ENCODE measurements around the gene ZBTB22.
A peak's percentile ranks its signal among the peaks of the same experiment; 100 is the strongest.

ZBTB22 gene

DNA sequence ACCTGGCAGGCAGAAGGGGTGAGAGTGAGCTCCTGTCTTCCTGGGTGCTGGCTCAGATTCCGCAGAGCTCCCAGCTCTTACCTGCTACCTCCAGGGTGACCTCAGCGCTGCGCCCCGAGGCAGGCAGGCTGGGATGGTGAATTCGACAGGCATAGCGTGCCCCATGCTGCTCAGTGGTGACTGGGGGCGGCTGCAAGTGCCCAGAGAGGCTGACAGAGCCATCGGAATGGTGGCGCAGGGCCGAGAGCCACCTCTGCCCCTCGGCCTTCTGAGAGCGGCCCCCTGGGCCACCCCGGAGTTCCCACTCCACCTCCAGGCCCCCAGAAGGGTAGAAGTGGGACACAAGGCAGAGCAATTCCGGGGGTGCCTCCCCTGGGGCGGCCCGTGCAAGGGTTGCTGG, 13.3 kb downstream of the ZBTB22 start:
- H3K4me2 ChIP-seq = no peak overlapping the region
- H3K27ac ChIP-seq = no peak overlapping the region
- H3K9me3 ChIP-seq = no peaks in the 10 kb centered on the region
- peaks cover 37% of the 10 kb centered on the region for H3K4me1 ChIP-seq
- peaks cover 82% of the 10 kb centered on the region for H3K36me3 ChIP-seq
- TF ChIP-seq Cebpa-rat (IDR thresholded peaks at IDR 0.05) = no peak
- H3K4me3 ChIP-seq = no peak overlapping the region
- H4K20me1 ChIP-seq = peaks cover 53% of the 10 kb centered on the region
- H3K9ac ChIP-seq = no peak overlapping the region
- no peaks in the 10 kb centered on the region for H3K27me3 ChIP-seq

DNA sequence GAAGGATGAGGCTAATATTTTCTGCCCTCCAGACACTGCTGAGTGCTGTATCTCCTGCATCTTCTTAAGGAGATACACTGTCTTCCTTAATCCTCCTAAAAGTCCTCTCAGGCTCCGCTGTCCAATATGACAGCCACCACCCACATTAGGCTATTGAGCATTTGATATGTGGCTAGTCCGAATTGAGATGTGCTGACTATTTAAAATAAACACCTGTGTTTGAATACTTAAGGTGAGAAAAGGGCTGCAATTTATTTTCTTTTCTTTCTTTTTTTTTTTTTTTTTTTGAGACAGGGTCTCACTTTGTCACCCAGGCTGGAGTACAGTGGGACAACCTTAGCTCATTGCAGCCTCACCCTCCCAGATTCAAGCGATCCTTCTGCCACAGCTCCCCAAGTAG, 15.7 kb downstream of the ZBTB22 start:
- Histone ChIP-seq H3K4me2 (0 out of 2 replicates have a peak overlapping the region, but pooled peaks have one; percentile 96), H3K9ac (no peak overlapping the region), H3K4me3 (no peak overlapping the region), H3K4me1 (peaks cover 45% of the 10 kb centered on the region), H3K9me3 (no peaks in the 10 kb centered on the region), H3K27me3 (no peaks in the 10 kb centered on the region), H3K27ac (no peak overlapping the region), H3K36me3 (peaks cover 61% of the 10 kb centered on the region), H4K20me1 (peaks cover 38% of the 10 kb centered on the region)
- no peak for TF ChIP-seq Cebpa-rat (IDR thresholded peaks at IDR 0.05)

DNA sequence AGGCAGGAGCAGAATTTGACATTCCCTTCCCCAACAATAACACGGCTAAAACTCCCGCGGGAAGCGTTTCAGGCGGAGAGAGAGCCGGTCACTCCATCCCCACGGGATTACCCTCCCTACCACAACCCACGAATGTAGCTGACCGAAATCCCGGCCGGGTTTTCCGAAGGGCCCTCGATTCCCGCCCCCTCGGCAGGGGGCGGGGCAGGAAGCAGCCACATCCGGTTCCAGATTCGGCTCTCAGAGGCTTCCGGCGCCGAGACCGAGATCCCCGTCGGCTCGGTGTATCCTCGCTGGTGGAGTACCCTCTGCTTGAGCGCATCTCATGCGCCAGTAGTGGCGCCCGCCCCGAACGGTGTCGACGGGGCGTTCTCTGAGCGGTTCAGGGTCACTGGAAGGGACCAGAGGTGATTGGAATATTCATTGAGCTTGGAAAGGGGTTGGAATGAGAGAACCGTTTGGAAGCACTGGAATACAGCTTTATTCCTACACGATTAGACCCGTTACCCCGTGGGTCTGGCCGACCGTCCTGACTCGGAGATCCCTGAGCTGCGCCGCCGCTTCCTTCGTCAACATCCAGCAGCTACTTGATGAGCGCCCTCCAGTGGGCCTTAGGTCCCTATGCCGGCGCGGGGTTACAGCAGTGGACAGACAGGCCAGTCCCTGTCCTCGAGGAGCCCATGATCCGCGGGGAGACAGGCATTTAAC, 18.2 kb downstream of the ZBTB22 start:
- Histone ChIP-seq H3K36me3 (peaks cover 61% of the 10 kb centered on the region), H3K9ac (peak overlapping the region; percentile 95), H3K9me3 (no peaks in the 10 kb centered on the region), H3K4me1 (peaks cover 42% of the 10 kb centered on the region), H3K4me3 (peak overlapping the region; percentile 78), H3K27me3 (no peaks in the 10 kb centered on the region), H3K4me2 (peak overlapping the region; percentile 96), H3K27ac (peak overlapping the region; percentile 97), H4K20me1 (peaks cover 14% of the 10 kb centered on the region)
- TF ChIP-seq Cebpa-rat (IDR thresholded peaks at IDR 0.05) = no peak

DNA sequence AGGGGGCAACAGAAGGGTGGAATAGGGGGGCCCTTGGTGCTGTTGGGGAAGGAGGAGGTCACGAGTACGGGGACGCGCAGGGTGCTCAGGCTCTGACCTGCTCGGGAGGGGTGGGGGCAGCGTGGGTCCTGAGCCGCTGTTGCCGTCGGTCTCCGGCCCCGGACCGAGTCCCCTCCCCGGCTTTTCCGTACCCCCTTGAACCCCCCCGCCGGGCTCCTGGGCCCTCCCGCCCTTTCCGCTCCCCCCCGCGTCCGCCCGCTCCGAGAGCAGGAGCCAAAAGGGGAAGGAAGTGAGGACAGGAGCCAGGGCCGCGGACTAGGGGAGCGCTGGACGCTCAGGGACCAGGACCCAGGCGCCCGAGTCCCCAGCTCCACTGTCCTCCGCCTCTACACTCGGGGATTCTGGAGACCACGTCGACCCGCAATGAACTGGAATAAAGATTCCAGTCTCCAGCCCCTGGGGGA, 18.7 kb downstream of the ZBTB22 start, which contains the start of gene RGL2:
TSS of gene RGL2 (minus strand) at position 170 of the 464 bp plus-strand sequence. CDS start 332 bp downstream, outside the sequence.
- peak within 1 kb of the TSS; percentile 95 for H3K9ac ChIP-seq
- H3K4me3 ChIP-seq = peak within 1 kb of the TSS; percentile 78
- no peak for TF ChIP-seq Cebpa-rat (IDR thresholded peaks at IDR 0.05)
- peak within 1 kb of the TSS; percentile 97 for H3K27ac ChIP-seq
- H3K4me2 ChIP-seq = peak within 1 kb of the TSS; percentile 96
- H3K9me3 ChIP-seq = no peaks in the 10 kb centered on the region
- H3K4me1 ChIP-seq = peaks cover 42% of the 10 kb centered on the region
- peaks cover 61% of the 10 kb centered on the region for H3K36me3 ChIP-seq
- H3K27me3 ChIP-seq = no peaks in the 10 kb centered on the region
- H4K20me1 ChIP-seq = peaks cover 8% of the 10 kb centered on the region

DNA sequence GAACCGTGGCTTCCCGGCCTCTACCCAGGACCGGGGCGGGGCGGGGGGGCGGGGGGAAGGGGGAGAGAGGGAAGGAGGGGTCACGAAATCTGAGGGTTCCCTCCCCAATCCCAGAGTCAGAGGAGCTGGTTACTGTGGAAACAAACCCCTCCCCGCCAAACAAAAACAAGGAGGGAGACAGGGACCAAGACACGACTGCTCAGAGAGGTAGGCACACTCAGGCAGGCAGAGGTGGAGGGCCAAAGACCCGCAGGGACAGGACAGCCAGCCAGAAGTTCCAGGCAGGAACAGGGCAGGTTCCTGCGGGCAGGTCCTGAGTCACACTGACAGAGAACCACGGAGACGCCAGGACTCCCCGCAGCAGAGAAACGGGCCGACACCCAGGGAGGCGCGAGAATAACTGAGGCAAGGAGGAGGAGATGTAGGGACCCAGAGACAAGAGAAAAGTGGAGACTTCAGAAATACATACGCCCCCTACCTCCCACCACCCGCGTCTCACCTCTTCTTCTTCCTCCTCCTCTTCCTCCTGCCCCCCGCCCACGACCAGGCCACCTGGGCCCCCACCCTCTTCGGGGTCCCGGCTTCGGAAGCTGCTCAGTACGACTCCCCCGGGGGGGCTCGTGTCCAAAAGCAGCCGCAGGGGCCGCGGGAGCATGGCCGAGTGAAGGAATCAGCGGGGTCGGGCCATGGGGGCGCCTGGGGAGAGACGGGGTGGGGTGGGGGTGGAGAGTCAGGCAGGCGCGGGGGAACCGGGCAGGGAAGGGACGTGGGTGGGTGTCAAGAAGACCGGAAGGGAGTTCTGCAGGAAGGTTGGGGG, 19.4 kb downstream of the ZBTB22 start:
- no peak for TF ChIP-seq Cebpa-rat (IDR thresholded peaks at IDR 0.05)
- H3K4me3 ChIP-seq = peak overlapping the region; percentile 78
- peak overlapping the region; percentile 95 for H3K9ac ChIP-seq
- H3K4me2 ChIP-seq = peak overlapping the region; percentile 96
- peaks cover 11% of the 10 kb centered on the region; the same call in 1 of the 2 replicates for H4K20me1 ChIP-seq
- no peaks in the 10 kb centered on the region for H3K9me3 ChIP-seq
- peaks cover 42% of the 10 kb centered on the region for H3K4me1 ChIP-seq
- H3K27ac ChIP-seq = peak overlapping the region; percentile 97
- no peaks in the 10 kb centered on the region for H3K27me3 ChIP-seq
- peaks cover 61% of the 10 kb centered on the region for H3K36me3 ChIP-seq

DNA sequence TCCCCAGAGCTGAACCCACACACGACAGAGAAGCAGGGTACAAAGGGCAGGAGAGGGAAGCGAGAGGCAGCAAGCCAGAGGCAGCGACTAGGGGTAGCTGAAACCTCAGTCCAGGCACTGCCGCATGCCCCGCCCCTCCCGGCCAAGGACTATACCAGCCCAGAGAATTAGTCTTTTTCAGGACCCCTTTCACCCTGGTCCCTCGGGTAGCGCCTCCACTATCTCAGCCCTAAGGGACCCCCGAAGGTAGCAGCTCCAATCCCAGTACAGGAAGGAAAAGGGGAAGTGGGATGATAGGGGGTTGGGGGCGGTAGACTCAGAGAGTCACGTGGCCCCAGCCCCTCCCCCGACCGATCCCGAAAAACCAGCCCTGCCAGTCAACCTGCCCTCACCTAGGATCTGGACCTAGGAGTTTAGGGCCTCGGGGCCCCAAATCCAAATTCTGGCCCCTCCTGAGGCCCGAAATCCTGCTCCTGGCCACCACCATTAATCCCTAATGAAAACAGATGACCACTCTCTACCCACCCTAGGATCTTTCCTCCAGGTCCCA, 20.1 kb downstream of the ZBTB22 start:
- Histone ChIP-seq H3K27ac (peak overlapping the region; percentile 70), H3K9ac (peak overlapping the region; percentile 71), H4K20me1 (peaks cover 11% of the 10 kb centered on the region; the same call in 1 of the 2 replicates), H3K36me3 (peaks cover 61% of the 10 kb centered on the region), H3K4me1 (peaks cover 42% of the 10 kb centered on the region), H3K27me3 (no peaks in the 10 kb centered on the region), H3K4me2 (peak overlapping the region; percentile 96), H3K9me3 (no peaks in the 10 kb centered on the region), H3K4me3 (peak overlapping the region; percentile 78)
- no peak for TF ChIP-seq Cebpa-rat (IDR thresholded peaks at IDR 0.05)

DNA sequence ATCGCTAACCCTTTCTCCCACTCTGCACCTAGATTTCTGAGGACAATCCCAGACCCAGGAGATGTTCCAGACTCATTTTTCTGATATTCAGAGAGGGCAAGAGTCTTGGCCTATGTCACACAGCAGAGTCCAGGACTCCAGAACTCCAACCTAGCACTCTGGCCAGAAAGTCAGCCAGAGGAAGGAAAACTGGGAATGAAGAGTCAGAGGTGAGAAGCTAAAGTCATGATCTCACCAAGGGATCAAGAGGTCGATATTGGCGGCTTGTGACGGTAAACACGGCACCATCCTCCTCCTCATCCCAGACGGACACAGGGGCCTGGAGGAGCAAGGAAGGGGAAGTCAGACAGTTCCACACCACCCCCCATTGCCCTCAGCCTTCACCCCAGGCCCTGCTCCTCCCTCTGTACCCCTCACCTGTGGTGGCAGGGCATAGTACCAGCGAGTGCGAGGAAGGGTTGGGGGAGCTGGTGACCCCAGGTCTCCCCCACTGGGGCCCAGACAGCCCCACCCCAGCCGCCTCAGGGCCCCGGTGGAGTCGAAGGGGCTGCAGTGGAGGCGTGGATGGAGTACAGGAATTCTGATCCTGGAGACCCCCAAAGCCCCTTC, 20.6 kb downstream of the ZBTB22 start:
- Histone ChIP-seq H3K4me3 (peak overlapping the region; percentile 78), H3K4me1 (peaks cover 40% of the 10 kb centered on the region), H3K9me3 (no peaks in the 10 kb centered on the region), H3K4me2 (peak overlapping the region; percentile 96), H3K9ac (peak overlapping the region; percentile 71), H3K27ac (peak overlapping the region; percentile 70), H4K20me1 (peaks cover 16% of the 10 kb centered on the region; the same call in 1 of the 2 replicates), H3K36me3 (peaks cover 61% of the 10 kb centered on the region), H3K27me3 (no peaks in the 10 kb centered on the region)
- no peak for TF ChIP-seq Cebpa-rat (IDR thresholded peaks at IDR 0.05)

DNA sequence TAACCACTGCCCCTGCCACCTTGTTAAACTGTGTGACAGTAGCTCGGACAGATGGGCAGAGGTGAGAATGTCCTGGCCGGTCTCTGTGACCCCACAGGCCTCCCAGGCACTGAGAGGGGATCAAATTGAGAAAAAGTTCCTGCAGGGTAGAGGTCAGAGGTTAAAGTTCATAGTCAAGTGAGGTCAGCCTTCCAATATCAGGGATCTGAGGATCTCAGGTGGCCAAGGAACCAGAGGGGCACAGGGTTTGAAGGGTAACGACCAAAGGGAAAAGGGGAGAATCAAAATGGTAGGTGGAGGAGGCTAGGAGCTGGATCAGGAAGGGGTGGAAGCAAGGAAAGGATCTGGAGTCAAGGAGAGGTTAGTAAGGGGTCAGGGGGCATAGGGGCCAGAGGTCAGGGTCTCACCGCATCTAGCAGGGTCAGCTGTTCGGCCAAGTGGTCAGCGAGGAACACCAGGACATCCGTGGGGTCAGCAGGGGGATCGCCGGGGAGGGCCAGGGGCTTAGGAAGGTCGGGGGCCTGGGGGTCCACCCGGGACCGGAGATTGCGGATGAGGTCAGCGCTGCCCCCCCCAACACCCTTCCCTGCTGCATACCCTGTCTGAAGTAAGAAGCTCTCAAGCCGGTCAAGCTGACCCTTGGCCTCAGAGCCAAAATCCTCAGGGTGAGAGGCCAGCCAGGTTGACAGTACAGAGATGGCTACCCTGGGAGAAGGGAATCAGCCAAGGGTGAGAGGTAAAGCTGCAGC, 21.7 kb downstream of the ZBTB22 start:
- Histone ChIP-seq H3K4me3 (no peak overlapping the region), H3K4me1 (peaks cover 34% of the 10 kb centered on the region), H3K9ac (peak overlapping the region; percentile 71; the same call in 1 of the 2 replicates), H3K27me3 (no peaks in the 10 kb centered on the region), H3K27ac (peak overlapping the region; percentile 70; the same call in 1 of the 2 replicates), H3K4me2 (no peak overlapping the region), H4K20me1 (peaks cover 21% of the 10 kb centered on the region; the same call in 1 of the 2 replicates), H3K36me3 (peaks cover 61% of the 10 kb centered on the region), H3K9me3 (no peaks in the 10 kb centered on the region)
- TF ChIP-seq Cebpa-rat (IDR thresholded peaks at IDR 0.05) = no peak
